Stomach (tissue), 9 donors: ENCODE results near the gene DDHD1. TPM values are rescaled to one million over a fixed set of nuclear protein-coding genes. Genes with fewer than 3 reads are reported as not detected.

ENCODE experiments used
- DNase-seq, 2 donors: peaks; one replicate each; pipeline versions ENCODE4 v3.0.0 to v3.0.0-alpha.2; 2013 to 2019
- H3K27ac ChIP-seq, 5 donors: fragments of 200-600 bp in 4 of 5; sonication (generic) in 4 of 5; one replicate each; pipeline ENCODE4 v1.5.1; 2013 to 2019; ENCODE audit warnings: mild to moderate bottlenecking in 1 of 5, moderate library complexity in 1 of 5
- H3K27me3 ChIP-seq, 3 donors: fragments of 200-600 bp; sonication (generic); one replicate each; pipeline ENCODE4 v1.5.1; 2017 to 2019; ENCODE audit warnings: mixed run types in 1 of 3
- H3K36me3 ChIP-seq, 4 donors: fragments of 200-600 bp; sonication (generic); 1 replicate in 3 of 4; 2 replicates in 1 of 4; pipeline ENCODE4 v1.5.1; 2016 to 2019
- H3K4me1 ChIP-seq, 4 donors: fragments of 200-600 bp; sonication (generic); one replicate each; pipeline ENCODE4 v1.5.1; 2016 to 2019
- H3K4me3 ChIP-seq, 4 donors: fragments of 200-600 bp; sonication (generic) in 3 of 4; one replicate each; pipeline ENCODE4 v1.5.1; 2016 to 2019; ENCODE audit warnings: mild to moderate bottlenecking in 1 of 4
- H3K9me3 ChIP-seq, 4 donors: fragments of 200-600 bp; sonication (generic); one replicate each; pipeline ENCODE4 v1.5.1; 2016 to 2019
- CTCF ChIP-seq, 7 experiments: fragments of 450-650 bp in 4 of 7; fragments of 200-600 bp in 3 of 7; sonication (generic) in 3 of 7; IDR thresholded peaks; one replicate each; pipeline ENCODE4 v1.5.1; 2016 to 2019; ENCODE audit warnings: antibody characterized with exemption in 7 of 7, control low read depth in 2 of 7, mild to moderate bottlenecking in 1 of 7
- EP300 ChIP-seq: sonication (generic); formaldehyde crosslinking; IDR thresholded peaks from one replicate; pipeline ENCODE4 v1.6.1; 2017; ENCODE audit warnings: antibody characterized with exemption
- POLR2A ChIP-seq, 4 donors: fragments of 450-650 bp; IDR thresholded peaks; one replicate each; pipeline ENCODE4 v1.6.1; 2016; ENCODE audit warnings: antibody characterized with exemption in 4 of 4, control low read depth in 2 of 4, mild to moderate bottlenecking in 1 of 4, moderate library complexity in 1 of 4
- POLR2AphosphoS5 ChIP-seq, 3 donors: sonication (generic); formaldehyde crosslinking; IDR thresholded peaks; one replicate each; pipeline ENCODE4 v1.6.1; 2016; ENCODE audit warnings: antibody characterized with exemption in 3 of 3
- WGBS, 5 donors: extraction: QIAGEN DNeasy Blood & Tissue Kit in 3 of 5; methylation state at CpG; one replicate each; pipeline versions ENCODE4 v1.1.5 to v1.1.7; 2013 to 2018; 5-methylcytosine and 5-hydroxymethylcytosine counted together
- intact Hi-C: fragments of 100-400 bp; cut with DNase I; formaldehyde crosslinking; loops from one replicate; pipeline ENCODE4 v1.15.1; 2023; ENCODE audit warnings: low total_unique reads
- polyA plus RNA-seq, 3 donors: library from polyadenylated mRNA; stranded (reverse); fragments of 200-250 nt; gene quantifications; one replicate each; pipeline ENCODE4 v1.2.3, GENCODE V29; 2013
- total RNA-seq, 5 donors: library from RNA; depleted of rRNA; stranded (reverse); fragments of >200 nt; gene quantifications; one replicate each; pipeline versions ENCODE4 v1.1.0 to v1.2.3, GENCODE V29; 2014 to 2016
- donor health status: healthy with polysubstance abuse.
- donor health status: Bipolar disorder and iron deficiency.
- donor health status: healthy.

Gene DDHD1
- total and polyA plus RNA-seq, 8 donors: 2.1 to 50.7 (median 11.0) TPM

GRCh38 chr14:53128303-53129028 is 24.7 kb downstream of the DDHD1 start:
- Histone ChIP-seq H3K4me3 (no peak overlapping the region), H3K27me3 (no peaks in the 10 kb centered on the region), H3K27ac (no peak overlapping the region), H3K4me1 (peaks cover 0 to 19% (median 3%) of the 10 kb centered on the region in 4 donors), H3K36me3 (no peaks in the 10 kb centered on the region), H3K9me3 (no peaks in the 10 kb centered on the region)
- no peak for DNase-seq
- TF ChIP-seq POLR2AphosphoS5 (IDR thresholded peaks at IDR 0.05) (no peak), POLR2A (IDR thresholded peaks at IDR 0.05) (no peak), EP300 (no peak), CTCF (IDR thresholded peaks at IDR 0.05) (no peak)
- intact Hi-C loops: no loop called here
- 85 to 100% (median 96%) methylated on average over 2 of the region's 2 CpGs for WGBS, 5 donors

GRCh38 chr14:53127832-53128231 is 25.3 kb downstream of the DDHD1 start:
- TF ChIP-seq POLR2AphosphoS5 (IDR thresholded peaks at IDR 0.05) (no peak), POLR2A (IDR thresholded peaks at IDR 0.05) (no peak)
- peak overlapping the region in 1 of 5 donors; percentile 67 for H3K27ac ChIP-seq
- H3K4me3 ChIP-seq: no peak overlapping the region
- H3K27me3 ChIP-seq: no peaks in the 10 kb centered on the region
- intact Hi-C loops: no loop called here
- H3K4me1 ChIP-seq: peaks cover 0 to 19% (median 3%) of the 10 kb centered on the region in 4 donors
- no peak for DNase-seq
- WGBS, 5 donors: 87 to 96% (median 95%) methylated on average over 7 of the region's 7 CpGs
- H3K9me3 ChIP-seq: no peaks in the 10 kb centered on the region
- H3K36me3 ChIP-seq: no peaks in the 10 kb centered on the region

DNA sequence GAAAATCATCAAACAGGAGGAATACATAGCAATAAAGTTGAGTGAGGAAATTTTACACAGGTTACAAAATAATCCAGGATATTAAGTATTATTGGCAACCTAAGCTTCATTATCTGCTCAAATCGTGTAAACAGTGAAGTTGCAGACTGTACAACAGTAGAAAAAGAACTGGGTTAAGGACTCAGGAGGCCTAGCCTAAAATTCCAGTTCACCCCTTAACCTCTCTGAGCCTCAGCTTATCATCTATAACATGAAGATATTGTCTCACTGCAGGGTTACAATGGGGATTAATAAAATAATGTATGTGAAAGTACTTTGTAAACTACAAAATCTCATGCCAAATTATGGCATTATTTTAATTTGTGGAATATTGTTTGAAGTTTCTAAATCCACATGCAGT is 26.0 kb downstream of the DDHD1 start:
- no peak overlapping the region for H3K4me3 ChIP-seq

DNA sequence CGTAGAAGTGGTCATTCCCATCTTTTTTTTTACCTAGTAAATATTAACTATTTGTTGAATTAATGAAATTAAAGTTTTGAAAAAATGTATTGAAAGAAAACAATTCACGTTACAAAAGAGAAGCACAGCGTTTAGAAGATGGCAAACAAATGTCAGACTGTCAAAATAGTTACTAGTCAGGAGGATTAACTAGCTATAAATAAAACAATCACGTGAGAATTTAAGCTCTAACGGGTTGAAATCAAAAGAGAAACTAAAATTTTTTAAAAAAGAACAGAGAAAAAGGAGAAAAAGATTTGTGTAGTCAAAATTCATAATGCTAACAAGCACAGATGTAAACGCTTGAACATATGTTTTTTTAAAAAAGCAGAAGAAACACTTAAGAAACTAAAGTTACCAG is 26.4 kb downstream of the DDHD1 start:
- 38 to 52% (median 43%) methylated on average over 6 of the region's 6 CpGs for WGBS, 5 donors
- intact Hi-C loops: no loop called here

More for the DNA sequence above, 26.0 kb downstream of the DDHD1 start:
- Histone ChIP-seq H3K27me3 (no peaks in the 10 kb centered on the region), H3K27ac (peak overlapping the region in 3 of 5 donors; percentile 1 to 67 (median 44)), H3K4me1 (peaks cover 0 to 19% (median 3%) of the 10 kb centered on the region in 4 donors), H3K9me3 (no peaks in the 10 kb centered on the region), H3K36me3 (no peaks in the 10 kb centered on the region)
- no peak for DNase-seq
- intact Hi-C loops: no loop called here
- WGBS, 5 donors: 5 to 20% (median 9%) methylated on average over 1 of the region's 1 CpG
- TF ChIP-seq POLR2A (IDR thresholded peaks at IDR 0.05): no peak
- TF ChIP-seq CTCF (IDR thresholded peaks at IDR 0.05): no peak
- no peak for TF ChIP-seq POLR2AphosphoS5 (IDR thresholded peaks at IDR 0.05)
- TF ChIP-seq EP300: no peak

More for the DNA sequence above, 26.4 kb downstream of the DDHD1 start:
- H3K36me3 ChIP-seq: no peaks in the 10 kb centered on the region
- peak overlapping the region in 1 of 4 donors; percentile 2 for H3K4me3 ChIP-seq
- no peaks in the 10 kb centered on the region for H3K27me3 ChIP-seq
- no peaks in the 10 kb centered on the region for H3K9me3 ChIP-seq
- TF ChIP-seq EP300 (no peak), POLR2AphosphoS5 (IDR thresholded peaks at IDR 0.05) (no peak), POLR2A (IDR thresholded peaks at IDR 0.05) (no peak), CTCF (IDR thresholded peaks at IDR 0.05) (no peak)
- H3K4me1 ChIP-seq: peaks cover 0 to 19% (median 3%) of the 10 kb centered on the region in 4 donors
- no peak for DNase-seq
- peak overlapping the region in 3 of 5 donors; percentile 1 to 67 (median 44) for H3K27ac ChIP-seq
